Daoy (cell line): Measurements from ENCODE around the gene ANKRD13A. TPM values are rescaled to one million over a fixed set of nuclear protein-coding genes. Genes with fewer than 3 reads are reported as not detected.
"Not testable (repeated sequence)": the region's sequence is repeated elsewhere in the genome, so short reads cannot be mapped to it uniquely, and the experiment has no call there.

ENCODE experiments used
- DNase-seq: peaks from one replicate; pipeline ENCODE4 v3.0.0-alpha.2; 2015; ENCODE audit warnings: low read depth
- total RNA-seq: library from RNA; depleted of rRNA; stranded (reverse); fragments of >200 nt; shearing (Covaris generic); gene quantifications from 2 replicates; pipeline ENCODE4 v1.2.3, GENCODE V29; 2014; rRNA removed

Gene ANKRD13A
- total RNA-seq, 1 experiment from 2014 or later = 90.3 TPM

- no peak for DNase-seq
These were observed 80.5 kb downstream of the ANKRD13A start for GRCh38 chr12:110079477-110080400.

GRCh38 chr12:110080410-110080809, 81.2 kb downstream of the ANKRD13A start:
- no peak for DNase-seq

GRCh38 chr12:110084314-110085015, 85.2 kb downstream of the ANKRD13A start:
- DNase-seq = no peak

- DNase-seq = not testable (repeated sequence)
These were observed 89.0 kb downstream of the ANKRD13A start for GRCh38 chr12:110088216-110088615.

- DNase-seq = no peak
These were observed 89.7 kb downstream of the ANKRD13A start for GRCh38 chr12:110088936-110089335.

Other genes starting within 250 kb of the ANKRD13A start
- 0.51 and 0.65 TPM in 2 replicates for gene TRPV4, start 166.0 kb upstream of the ANKRD13A start, total RNA-seq
- gene GLTP, start 118.9 kb upstream of the ANKRD13A start, total RNA-seq = 47.4 and 49.7 TPM in 2 replicates
- gene TCHP, start 99.2 kb upstream of the ANKRD13A start, total RNA-seq = 37.3 and 37.9 TPM in 2 replicates
- gene GIT2, start 3.1 kb upstream of the ANKRD13A start, total RNA-seq = 16.0 and 20.5 TPM in 2 replicates
- 6.1 and 21.3 TPM in 2 replicates for gene C12orf76, start 49.1 kb downstream of the ANKRD13A start, total RNA-seq
- 8.9 and 12.2 TPM in 2 replicates for gene IFT81, start 124.9 kb downstream of the ANKRD13A start, total RNA-seq